Mesenchymal stem cell (in vitro differentiated cells and primary cell): ENCODE results near the gene NUDCD3.

Experiments
- DNase-seq: peaks from one replicate; pipeline ENCODE4 v3.0.0-alpha.2; 2013
- H2AFZ ChIP-seq: one replicate; pipeline ENCODE4 v1.6.1; 2013; ENCODE audit warnings: low read depth, mild to moderate bottlenecking, control low read depth, inconsistent platforms, low read length, moderate library complexity
- H2AK5ac ChIP-seq: 2 replicates; pipeline ENCODE4 v1.6.1; 2013; ENCODE audit warnings: low read length, moderate library complexity, mild to moderate bottlenecking, inconsistent platforms; ENCODE audit not compliant: severe bottlenecking
- H2BK120ac ChIP-seq: one replicate; pipeline ENCODE4 v1.6.1; 2013; ENCODE audit warnings: low read depth, mild to moderate bottlenecking, inconsistent platforms, low read length, moderate library complexity
- H2BK12ac ChIP-seq, 2 experiments: one replicate each; pipeline ENCODE4 v1.6.1; 2013; ENCODE audit warnings: inconsistent platforms in 2 of 2, low read length in 2 of 2, mild to moderate bottlenecking in 2 of 2, moderate library complexity in 2 of 2, control low read depth in 1 of 2
- H2BK15ac ChIP-seq: one replicate; pipeline ENCODE4 v1.6.1; 2013; ENCODE audit warnings: mild to moderate bottlenecking, low read depth, inconsistent platforms; ENCODE audit not compliant: poor library complexity, severe bottlenecking
- H2BK5ac ChIP-seq: 2 replicates; pipeline ENCODE4 v1.6.1; 2013; ENCODE audit warnings: low read depth, mild to moderate bottlenecking, low read length, control low read depth, inconsistent platforms; ENCODE audit not compliant: poor library complexity, severe bottlenecking
- H3K14ac ChIP-seq, 2 experiments: one replicate each; pipeline ENCODE4 v1.6.1; 2013; ENCODE audit warnings: inconsistent platforms in 2 of 2, low read length in 2 of 2, control low read depth in 1 of 2, mild to moderate bottlenecking in 1 of 2, moderate library complexity in 1 of 2
- H3K18ac ChIP-seq, 2 experiments: one replicate each; pipeline ENCODE4 v1.6.1; 2013; ENCODE audit warnings: inconsistent platforms in 2 of 2, low read length in 2 of 2, control low read depth in 1 of 2, low read depth in 1 of 2, mild to moderate bottlenecking in 1 of 2
- H3K23ac ChIP-seq, 2 experiments: one replicate each; pipeline ENCODE4 v1.6.1; 2013; ENCODE audit warnings: inconsistent platforms in 2 of 2, low read length in 2 of 2, mild to moderate bottlenecking in 2 of 2, moderate library complexity in 2 of 2, control low read depth in 1 of 2
- H3K27ac ChIP-seq: 2 replicates; pipeline ENCODE4 v1.5.1; 2013; ENCODE audit warnings: mild to moderate bottlenecking, moderate library complexity, low read length, control low read depth, inconsistent platforms; ENCODE audit not compliant: poor library complexity, severe bottlenecking
- H3K27me3 ChIP-seq, 2 experiments: 2 replicates each; pipeline versions ENCODE4 v1.6.1 to v1.7.0; 2013; ENCODE audit warnings: low read length in 2 of 2, mild to moderate bottlenecking in 2 of 2, moderate library complexity in 2 of 2, control low read depth in 1 of 2, inconsistent platforms in 1 of 2; ENCODE audit not compliant: control insufficient read depth in 1 of 2, insufficient read depth in 1 of 2
- H3K36me3 ChIP-seq, 2 experiments: 2 replicates each; pipeline versions ENCODE4 v1.6.1 to v1.7.0; 2013; ENCODE audit warnings: low read length in 2 of 2, control low read depth in 1 of 2, inconsistent platforms in 1 of 2, low read depth in 1 of 2, mild to moderate bottlenecking in 1 of 2; ENCODE audit not compliant: insufficient read depth in 2 of 2, control insufficient read depth in 1 of 2
- H3K4ac ChIP-seq, 2 experiments: one replicate each; pipeline ENCODE4 v1.6.1; 2013; ENCODE audit warnings: inconsistent platforms in 2 of 2, low read length in 2 of 2, mild to moderate bottlenecking in 2 of 2, moderate library complexity in 2 of 2, control low read depth in 1 of 2, low read depth in 1 of 2
- H3K4me1 ChIP-seq: 2 replicates; pipeline ENCODE4 v1.6.1; 2013; ENCODE audit warnings: low read depth, low read length, control low read depth; ENCODE audit not compliant: control insufficient read depth, insufficient read depth
- H3K4me2 ChIP-seq: 2 replicates; pipeline ENCODE4 v1.6.1; 2013; ENCODE audit warnings: low read length, mild to moderate bottlenecking, inconsistent platforms; ENCODE audit not compliant: poor library complexity, severe bottlenecking
- H3K4me3 ChIP-seq, 2 experiments: 2 replicates each; pipeline versions ENCODE4 v1.5.1 to v1.7.0; 2013; ENCODE audit warnings: low read length in 2 of 2, mild to moderate bottlenecking in 2 of 2, control low read depth in 1 of 2, low read depth in 1 of 2; ENCODE audit not compliant: insufficient read depth in 1 of 2
- H3K79me1 ChIP-seq: replicated peaks from 2 replicates; pipeline ENCODE4 v1.6.1; 2013; ENCODE audit warnings: mild to moderate bottlenecking, control low read depth, low read length, inconsistent platforms; ENCODE audit not compliant: poor library complexity, severe bottlenecking
- H3K9ac ChIP-seq: 2 replicates; pipeline ENCODE4 v1.7.0; 2013; ENCODE audit warnings: mild to moderate bottlenecking, low read length, moderate library complexity
- H3K9me3 ChIP-seq: 2 replicates; pipeline ENCODE4 v1.7.0; 2013; ENCODE audit warnings: mild to moderate bottlenecking, low read length; ENCODE audit not compliant: control insufficient read depth
- H4K8ac ChIP-seq: one replicate; pipeline ENCODE4 v1.6.1; 2013; ENCODE audit warnings: inconsistent platforms, mild to moderate bottlenecking, low read length, moderate library complexity
- H4K91ac ChIP-seq: one replicate; pipeline ENCODE4 v1.6.1; 2013; ENCODE audit warnings: mild to moderate bottlenecking, low read length, inconsistent platforms
- WGBS: methylation state at CpG from one replicate; pipeline ENCODE4 v1.1.7; 2013; ENCODE audit warnings: mixed read lengths; 5-methylcytosine and 5-hydroxymethylcytosine counted together

The NUDCD3 gene

GRCh38 chr7:44531421-44532380 is 41.2 kb upstream of the NUDCD3 start:
- peaks cover 9% of the 10 kb centered on the region for H3K4me1 ChIP-seq
- WGBS = 88% methylated on average over 16 of the region's 17 CpGs
- no peak overlapping the region for H2BK15ac ChIP-seq
- no peak overlapping the region for H3K4me2 ChIP-seq
- H3K27me3 ChIP-seq = no peaks in the 10 kb centered on the region
- H4K8ac ChIP-seq = no peak overlapping the region
- no peak for DNase-seq
- peak overlapping the region in 1 of 2 experiments; percentile 42 for H2BK12ac ChIP-seq
- no peak overlapping the region for H3K4ac ChIP-seq
- H3K9ac ChIP-seq = no peak overlapping the region
- H4K91ac ChIP-seq = peak overlapping the region; percentile 61
- H3K36me3 ChIP-seq = peaks cover 0 to 5% of the 10 kb centered on the region in 2 experiments
- H3K14ac ChIP-seq = no peak overlapping the region
- peaks cover 6% of the 10 kb centered on the region for H3K9me3 ChIP-seq
- H3K27ac ChIP-seq = no peak overlapping the region
- H3K23ac ChIP-seq = no peak overlapping the region
- H2AK5ac ChIP-seq = no peak overlapping the region
- H3K79me1 ChIP-seq = no peaks in the 10 kb centered on the region
- H3K4me3 ChIP-seq = no peak overlapping the region
- no peak overlapping the region for H2AFZ ChIP-seq
- H3K18ac ChIP-seq = peak overlapping the region in 1 of 2 experiments; percentile 21
- H2BK120ac ChIP-seq = no peak overlapping the region
- H2BK5ac ChIP-seq = no peak overlapping the region

GRCh38 chr7:44530990-44531389 is 40.5 kb upstream of the NUDCD3 start:
- Histone ChIP-seq H2BK120ac (no peak overlapping the region), H3K4ac (no peak overlapping the region), H4K8ac (no peak overlapping the region), H3K36me3 (peaks cover 0 to 5% of the 10 kb centered on the region in 2 experiments), H2AK5ac (no peak overlapping the region), H3K9ac (no peak overlapping the region), H3K4me1 (peaks cover 9% of the 10 kb centered on the region), H2BK12ac (no peak overlapping the region), H3K18ac (no peak overlapping the region), H3K4me3 (no peak overlapping the region), H2BK15ac (no peak overlapping the region), H3K4me2 (no peak overlapping the region), H3K9me3 (peaks cover 6% of the 10 kb centered on the region), H2AFZ (no peak overlapping the region), H3K27ac (no peak overlapping the region), H4K91ac (no peak overlapping the region), H3K23ac (no peak overlapping the region), H3K79me1 (no peaks in the 10 kb centered on the region), H3K27me3 (no peaks in the 10 kb centered on the region), H2BK5ac (no peak overlapping the region), H3K14ac (no peak overlapping the region)
- 81% methylated on average over 10 of the region's 10 CpGs for WGBS
- DNase-seq = no peak

GRCh38 chr7:44524811-44525388 is 34.4 kb upstream of the NUDCD3 start:
- no peak overlapping the region for H2BK120ac ChIP-seq
- H3K27ac ChIP-seq = no peak overlapping the region
- peaks cover 22 to 29% of the 10 kb centered on the region in 2 experiments for H3K27me3 ChIP-seq
- no peak overlapping the region for H4K8ac ChIP-seq
- no peak overlapping the region for H3K23ac ChIP-seq
- H3K18ac ChIP-seq = no peak overlapping the region
- no peaks in the 10 kb centered on the region for H3K4me1 ChIP-seq
- no peak overlapping the region for H2BK15ac ChIP-seq
- H3K9me3 ChIP-seq = peaks cover 22% of the 10 kb centered on the region
- H2AK5ac ChIP-seq = no peak overlapping the region
- no peak overlapping the region for H4K91ac ChIP-seq
- no peak for DNase-seq
- H3K4me2 ChIP-seq = no peak overlapping the region
- no peaks in the 10 kb centered on the region for H3K36me3 ChIP-seq
- WGBS = 46% methylated on average over 2 of the region's 3 CpGs
- H2AFZ ChIP-seq = no peak overlapping the region
- H3K79me1 ChIP-seq = no peaks in the 10 kb centered on the region
- H2BK5ac ChIP-seq = no peak overlapping the region
- no peak overlapping the region for H3K14ac ChIP-seq
- no peak overlapping the region for H3K4ac ChIP-seq
- H2BK12ac ChIP-seq = no peak overlapping the region
- H3K9ac ChIP-seq = no peak overlapping the region
- no peak overlapping the region for H3K4me3 ChIP-seq

- WGBS = 82% methylated on average over 3 of the region's 3 CpGs
- no peaks in the 10 kb centered on the region for H3K36me3 ChIP-seq
Measured at GRCh38 chr7:44522315-44522714, 31.9 kb upstream of the NUDCD3 start.

More at GRCh38 chr7:44522315-44522714, 31.9 kb upstream of the NUDCD3 start:
- H3K4me1 ChIP-seq = no peaks in the 10 kb centered on the region
- H3K27ac ChIP-seq = no peak overlapping the region
- H2BK12ac ChIP-seq = no peak overlapping the region
- H4K8ac ChIP-seq = no peak overlapping the region
- H3K9ac ChIP-seq = no peak overlapping the region
- no peak overlapping the region for H2BK5ac ChIP-seq
- no peak overlapping the region for H4K91ac ChIP-seq
- no peak overlapping the region for H3K23ac ChIP-seq
- no peak overlapping the region for H2BK120ac ChIP-seq
- H3K18ac ChIP-seq = no peak overlapping the region
- no peak for DNase-seq
- no peak overlapping the region for H2AFZ ChIP-seq
- H3K27me3 ChIP-seq = peaks cover 22 to 34% of the 10 kb centered on the region in 2 experiments
- H3K79me1 ChIP-seq = no peaks in the 10 kb centered on the region
- no peak overlapping the region for H3K4me3 ChIP-seq
- H3K4ac ChIP-seq = no peak overlapping the region
- H3K4me2 ChIP-seq = no peak overlapping the region
- H3K14ac ChIP-seq = no peak overlapping the region
- no peak overlapping the region for H2BK15ac ChIP-seq
- H2AK5ac ChIP-seq = no peak overlapping the region
- H3K9me3 ChIP-seq = peaks cover 16% of the 10 kb centered on the region
